GM23338 (cell line): ENCODE data around the gene LAP3. TPM values are rescaled to one million over a fixed set of nuclear protein-coding genes. Genes with fewer than 3 reads are reported as not detected.

Experiments used
- ATAC-seq: fragments of 200-7000 bp; cut with Tn5 transposase; 3 replicates; pipeline ENCODE4 v1.9.1; 2020
- DNase-seq: peaks from one replicate; pipeline ENCODE4 v3.0.0-alpha.2; 2015; ENCODE audit warnings: low spot score
- H2AFZ ChIP-seq: fragments of 200-600 bp; sonication (generic); 2 replicates; pipeline ENCODE4 v1.8.0; 2016; ENCODE audit warnings: antibody characterized with exemption, mild to moderate bottlenecking, moderate library complexity
- H3F3A ChIP-seq: fragments of 200-600 bp; sonication (generic); replicated peaks from 2 replicates; pipeline ENCODE4 v1.8.0; 2017; ENCODE audit warnings: antibody characterized with exemption, mixed run types, low read depth
- H3K27ac ChIP-seq: fragments of 200-600 bp; sonication (generic); 2 replicates; pipeline ENCODE4 v1.6.1; 2016; ENCODE audit warnings: low read depth
- H3K27me3 ChIP-seq: fragments of 200-600 bp; sonication (generic); 2 replicates; pipeline ENCODE4 v1.8.0; 2016; ENCODE audit warnings: mild to moderate bottlenecking, mixed run types, moderate library complexity; ENCODE audit not compliant: insufficient read depth
- H3K36me3 ChIP-seq: fragments of 200-600 bp; sonication (generic); 2 replicates; pipeline ENCODE4 v1.8.0; 2016; ENCODE audit warnings: mild to moderate bottlenecking; ENCODE audit not compliant: insufficient read depth
- H3K4me1 ChIP-seq: fragments of 200-600 bp; sonication (generic); 2 replicates; pipeline ENCODE4 v1.8.0; 2016; ENCODE audit warnings: mild to moderate bottlenecking, moderate library complexity; ENCODE audit not compliant: insufficient read depth
- H3K4me2 ChIP-seq: fragments of 200-600 bp; sonication (generic); 2 replicates; pipeline ENCODE4 v1.7.1; 2017; ENCODE audit warnings: mixed run types
- H3K4me3 ChIP-seq: fragments of 200-600 bp; sonication (generic); 2 replicates; pipeline ENCODE4 v1.6.1; 2016; ENCODE audit warnings: mixed run types
- H3K79me2 ChIP-seq: fragments of 200-600 bp; sonication (generic); replicated peaks from 2 replicates; pipeline ENCODE4 v1.8.0; 2017; ENCODE audit warnings: mild to moderate bottlenecking; ENCODE audit not compliant: insufficient read depth
- H3K9me2 ChIP-seq: fragments of 200-600 bp; sonication (generic); 2 replicates; pipeline ENCODE4 v1.8.0; 2017; ENCODE audit not compliant: insufficient read depth
- H4K20me1 ChIP-seq: fragments of 200-600 bp; sonication (generic); replicated peaks from 2 replicates; pipeline ENCODE4 v1.8.0; 2017; ENCODE audit warnings: mild to moderate bottlenecking; ENCODE audit not compliant: insufficient read depth
- H3K27ac Mint-ChIP-seq: 2 replicates; pipeline ENCODE4 v1.8.0; 2020; ENCODE audit warnings: inconsistent platforms, mild to moderate bottlenecking, moderate library complexity, mixed read lengths
- H3K27me3 Mint-ChIP-seq: 3 replicates; pipeline ENCODE4 v1.8.0; 2022; ENCODE audit warnings: low read depth, mild to moderate bottlenecking, moderate library complexity, mixed read lengths, inconsistent platforms; ENCODE audit not compliant: insufficient read depth, poor library complexity
- H3K36me3 Mint-ChIP-seq: 3 replicates; pipeline ENCODE4 v1.8.0; 2021; ENCODE audit warnings: low read depth, mild to moderate bottlenecking, inconsistent platforms, moderate library complexity, mixed read lengths
- H3K4me1 Mint-ChIP-seq: 3 replicates; pipeline ENCODE4 v1.8.0; 2020; ENCODE audit warnings: mild to moderate bottlenecking, inconsistent platforms, mixed read lengths
- H3K4me3 Mint-ChIP-seq: 3 replicates; pipeline ENCODE4 v1.8.0; 2021; ENCODE audit warnings: moderate library complexity, mild to moderate bottlenecking, inconsistent platforms, mixed read lengths
- H3K9me3 Mint-ChIP-seq: 3 replicates; pipeline ENCODE4 v1.8.0; 2020; ENCODE audit warnings: moderate library complexity, mild to moderate bottlenecking, inconsistent platforms, mixed read lengths
- ETS1 ChIP-seq: IDR thresholded peaks from 2 replicates; pipeline ENCODE4 v1.6.1; 2016; ENCODE audit warnings: antibody characterized with exemption
- EZH2phosphoT487 ChIP-seq: fragments of 200-600 bp; sonication (generic); IDR thresholded peaks from one replicate; pipeline ENCODE4 v1.8.1; 2018; ENCODE audit warnings: antibody characterized with exemption; ENCODE audit not compliant: unreplicated experiment
- JUNB ChIP-seq: IDR thresholded peaks from one replicate; pipeline ENCODE4 v1.6.1; 2016; ENCODE audit warnings: antibody characterized with exemption; ENCODE audit not compliant: unreplicated experiment
- ZNF114 ChIP-seq: fragments of 250-450 bp; sonication (Bioruptor Pico); IDR thresholded peaks from 2 replicates; pipeline ENCODE4 v1.5.0; 2020; ENCODE audit warnings: mild to moderate bottlenecking, moderate library complexity
- ZNF331 ChIP-seq: fragments of 250-450 bp; sonication (Bioruptor Pico); IDR thresholded peaks from 2 replicates; pipeline ENCODE4 v1.5.0; 2020; ENCODE audit warnings: low read depth, mild to moderate bottlenecking, moderate library complexity
- ZNF462 ChIP-seq: fragments of 250-450 bp; sonication (Bioruptor Pico); IDR thresholded peaks from 2 replicates; pipeline ENCODE4 v1.5.0; 2020; ENCODE audit warnings: mild to moderate bottlenecking, moderate library complexity
- polyA plus RNA-seq: library from polyadenylated mRNA; unstranded; fragments of >200 nt; fragmentation: Nextera tagmentation; extraction: Ambion mirVana; gene quantifications from 2 replicates; pipeline ENCODE4 v1.2.1, GENCODE V29; 2016
- total RNA-seq: library from RNA; depleted of rRNA; stranded (reverse); fragments of >200 nt; shearing (Covaris generic); gene quantifications from 2 replicates; pipeline ENCODE4 v1.2.3, GENCODE V29; 2014
- TF ChIP-seq, protein P1 (sequence below): IDR thresholded peaks from one replicate; pipeline ENCODE4 v1.6.1; 2018; ENCODE audit warnings: antibody characterized with exemption; ENCODE audit not compliant: unreplicated experiment
- TF ChIP-seq, protein P2 (sequence below), 2 experiments: fragments of 200-600 bp in 1 of 2; sonication (generic) in 1 of 2; conservative IDR thresholded peaks; 2 replicates each; pipeline versions ENCODE4 v1.5.1 to v1.6.1; 2016 to 2017; ENCODE audit warnings: antibody characterized with exemption in 2 of 2, low read depth in 2 of 2, mild to moderate bottlenecking in 2 of 2, moderate library complexity in 1 of 2

LAP3 gene
- total and polyA plus RNA-seq, 2 experiments from 2014 or later, result 28.6 to 63.6 TPM

DNA sequence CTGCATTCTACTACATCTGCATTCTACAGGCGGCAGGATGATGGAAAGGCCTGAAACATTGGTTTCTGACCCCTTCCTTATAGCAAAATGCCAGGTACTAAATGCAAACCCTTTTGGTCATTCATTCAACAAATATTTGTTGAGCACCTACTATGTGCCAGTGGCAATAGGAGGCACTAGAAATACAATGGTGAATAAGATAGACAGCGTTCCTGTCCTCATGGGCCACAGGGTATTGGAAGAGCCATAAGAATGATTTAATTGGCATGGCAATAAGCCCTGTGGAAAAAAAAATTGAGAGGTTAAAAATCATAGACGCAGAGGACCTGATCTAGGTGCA lies 17.3 kb upstream of the LAP3 start (continued):
- TF ChIP-seq JUNB, result no peak
- TF ChIP-seq ZNF331, result no peak
- no peak for TF ChIP-seq EZH2phosphoT487
- TF ChIP-seq, protein P1, sequence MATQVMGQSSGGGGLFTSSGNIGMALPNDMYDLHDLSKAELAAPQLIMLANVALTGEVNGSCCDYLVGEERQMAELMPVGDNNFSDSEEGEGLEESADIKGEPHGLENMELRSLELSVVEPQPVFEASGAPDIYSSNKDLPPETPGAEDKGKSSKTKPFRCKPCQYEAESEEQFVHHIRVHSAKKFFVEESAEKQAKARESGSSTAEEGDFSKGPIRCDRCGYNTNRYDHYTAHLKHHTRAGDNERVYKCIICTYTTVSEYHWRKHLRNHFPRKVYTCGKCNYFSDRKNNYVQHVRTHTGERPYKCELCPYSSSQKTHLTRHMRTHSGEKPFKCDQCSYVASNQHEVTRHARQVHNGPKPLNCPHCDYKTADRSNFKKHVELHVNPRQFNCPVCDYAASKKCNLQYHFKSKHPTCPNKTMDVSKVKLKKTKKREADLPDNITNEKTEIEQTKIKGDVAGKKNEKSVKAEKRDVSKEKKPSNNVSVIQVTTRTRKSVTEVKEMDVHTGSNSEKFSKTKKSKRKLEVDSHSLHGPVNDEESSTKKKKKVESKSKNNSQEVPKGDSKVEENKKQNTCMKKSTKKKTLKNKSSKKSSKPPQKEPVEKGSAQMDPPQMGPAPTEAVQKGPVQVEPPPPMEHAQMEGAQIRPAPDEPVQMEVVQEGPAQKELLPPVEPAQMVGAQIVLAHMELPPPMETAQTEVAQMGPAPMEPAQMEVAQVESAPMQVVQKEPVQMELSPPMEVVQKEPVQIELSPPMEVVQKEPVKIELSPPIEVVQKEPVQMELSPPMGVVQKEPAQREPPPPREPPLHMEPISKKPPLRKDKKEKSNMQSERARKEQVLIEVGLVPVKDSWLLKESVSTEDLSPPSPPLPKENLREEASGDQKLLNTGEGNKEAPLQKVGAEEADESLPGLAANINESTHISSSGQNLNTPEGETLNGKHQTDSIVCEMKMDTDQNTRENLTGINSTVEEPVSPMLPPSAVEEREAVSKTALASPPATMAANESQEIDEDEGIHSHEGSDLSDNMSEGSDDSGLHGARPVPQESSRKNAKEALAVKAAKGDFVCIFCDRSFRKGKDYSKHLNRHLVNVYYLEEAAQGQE, result no peak
- TF ChIP-seq, protein P2, sequence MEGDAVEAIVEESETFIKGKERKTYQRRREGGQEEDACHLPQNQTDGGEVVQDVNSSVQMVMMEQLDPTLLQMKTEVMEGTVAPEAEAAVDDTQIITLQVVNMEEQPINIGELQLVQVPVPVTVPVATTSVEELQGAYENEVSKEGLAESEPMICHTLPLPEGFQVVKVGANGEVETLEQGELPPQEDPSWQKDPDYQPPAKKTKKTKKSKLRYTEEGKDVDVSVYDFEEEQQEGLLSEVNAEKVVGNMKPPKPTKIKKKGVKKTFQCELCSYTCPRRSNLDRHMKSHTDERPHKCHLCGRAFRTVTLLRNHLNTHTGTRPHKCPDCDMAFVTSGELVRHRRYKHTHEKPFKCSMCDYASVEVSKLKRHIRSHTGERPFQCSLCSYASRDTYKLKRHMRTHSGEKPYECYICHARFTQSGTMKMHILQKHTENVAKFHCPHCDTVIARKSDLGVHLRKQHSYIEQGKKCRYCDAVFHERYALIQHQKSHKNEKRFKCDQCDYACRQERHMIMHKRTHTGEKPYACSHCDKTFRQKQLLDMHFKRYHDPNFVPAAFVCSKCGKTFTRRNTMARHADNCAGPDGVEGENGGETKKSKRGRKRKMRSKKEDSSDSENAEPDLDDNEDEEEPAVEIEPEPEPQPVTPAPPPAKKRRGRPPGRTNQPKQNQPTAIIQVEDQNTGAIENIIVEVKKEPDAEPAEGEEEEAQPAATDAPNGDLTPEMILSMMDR (conservative IDR thresholded peaks at IDR 0.05; ENCODE audit: low read depth in 2 of 2), result no peak
- TF ChIP-seq ZNF114 (CRISPR knock-in tag), result no peak
- TF ChIP-seq ETS1, result no peak

DNA sequence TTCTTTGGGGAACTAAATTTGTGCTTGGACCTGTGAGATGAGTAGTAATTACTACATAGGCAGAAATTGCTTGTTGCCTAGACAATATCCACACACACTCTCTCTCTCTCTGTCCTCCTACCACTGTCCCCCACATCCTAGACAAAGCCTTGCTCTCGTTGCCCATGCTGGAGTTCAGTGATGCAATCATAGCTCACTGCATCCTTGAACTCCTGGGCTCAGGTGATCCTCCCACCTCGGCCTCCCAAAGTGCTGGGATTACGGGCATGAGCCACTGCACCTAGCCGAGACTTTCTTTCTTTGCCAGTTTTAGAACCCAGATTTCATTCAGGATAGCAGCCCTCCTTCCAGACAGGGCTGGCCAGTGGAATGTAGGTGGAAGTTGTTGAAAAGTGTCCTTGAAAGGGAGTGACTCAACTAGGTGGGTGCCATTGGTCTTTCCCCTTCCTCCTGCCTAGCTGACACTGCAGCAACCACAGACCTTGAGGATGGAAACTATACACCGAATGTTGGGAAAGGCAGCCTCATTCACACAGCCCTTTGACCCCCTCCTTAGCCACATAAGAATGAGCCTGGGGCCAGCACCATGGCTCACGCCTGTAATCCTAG lies 16.8 kb upstream of the LAP3 start:
- Mint-ChIP-seq H3K36me3 (no peaks in the 10 kb centered on the region), H3K27me3 (no peaks in the 10 kb centered on the region), H3K9me3 (no peaks in the 10 kb centered on the region), H3K27ac (no peak overlapping the region), H3K4me3 (no peak overlapping the region), H3K4me1 (no peaks in the 10 kb centered on the region)
- Histone ChIP-seq H3K27me3 (no peaks in the 10 kb centered on the region), H3K9me2 (no peaks in the 10 kb centered on the region), H2AFZ (no peak overlapping the region), H3K27ac (no peak overlapping the region), H3K4me1 (no peaks in the 10 kb centered on the region), H3K36me3 (no peaks in the 10 kb centered on the region), H3F3A (no peaks in the 10 kb centered on the region), H4K20me1 (no peaks in the 10 kb centered on the region), H3K79me2 (no peaks in the 10 kb centered on the region), H3K4me2 (no peak overlapping the region), H3K4me3 (no peak overlapping the region)
- no peak for ATAC-seq
- DNase-seq, result no peak
- TF ChIP-seq, protein P1, result no peak
- TF ChIP-seq ZNF462, result no peak
